GM19025 (cell line): ENCODE measurements around the gene ZBED1.
"Not testable (repeated sequence)": the region's sequence is repeated elsewhere in the genome, so short reads cannot be mapped to it uniquely, and the experiment has no call there.

Source experiments
- ATAC-seq: cut with Tn5 transposase; IDR thresholded peaks from one replicate; pipeline ENCODE4 v1.9.1; 2021; ENCODE audit warnings: mild to moderate bottlenecking, low read depth, moderate library complexity; ENCODE audit not compliant: unreplicated experiment

Gene ZBED1

DNA sequence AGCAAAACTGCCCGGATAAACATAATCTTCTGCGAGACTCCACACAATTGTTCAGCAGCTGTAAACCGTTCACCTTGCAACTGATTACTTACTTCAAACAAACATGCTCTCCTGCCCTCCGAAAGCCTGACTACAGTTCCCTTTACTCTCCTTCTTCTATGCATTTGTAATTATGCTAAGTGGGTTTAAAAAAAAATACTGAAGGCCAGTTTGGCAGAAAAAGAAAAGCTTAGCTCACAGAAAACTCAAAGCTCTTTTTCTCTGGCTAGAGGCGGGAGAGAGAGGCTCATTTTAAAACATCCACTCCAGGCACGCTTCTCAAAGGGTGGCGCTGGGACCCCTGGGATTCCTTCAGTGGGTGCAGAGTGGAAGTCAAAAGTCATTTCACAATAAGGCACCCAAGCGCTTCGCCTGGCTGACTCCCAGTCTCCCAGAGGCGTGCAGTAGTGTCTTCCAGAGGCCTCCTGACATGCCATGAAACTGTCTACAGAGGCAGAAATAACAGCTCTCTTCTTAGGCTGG lies 1.9 kb downstream of the ZBED1 start:
- no peak for ATAC-seq

DNA sequence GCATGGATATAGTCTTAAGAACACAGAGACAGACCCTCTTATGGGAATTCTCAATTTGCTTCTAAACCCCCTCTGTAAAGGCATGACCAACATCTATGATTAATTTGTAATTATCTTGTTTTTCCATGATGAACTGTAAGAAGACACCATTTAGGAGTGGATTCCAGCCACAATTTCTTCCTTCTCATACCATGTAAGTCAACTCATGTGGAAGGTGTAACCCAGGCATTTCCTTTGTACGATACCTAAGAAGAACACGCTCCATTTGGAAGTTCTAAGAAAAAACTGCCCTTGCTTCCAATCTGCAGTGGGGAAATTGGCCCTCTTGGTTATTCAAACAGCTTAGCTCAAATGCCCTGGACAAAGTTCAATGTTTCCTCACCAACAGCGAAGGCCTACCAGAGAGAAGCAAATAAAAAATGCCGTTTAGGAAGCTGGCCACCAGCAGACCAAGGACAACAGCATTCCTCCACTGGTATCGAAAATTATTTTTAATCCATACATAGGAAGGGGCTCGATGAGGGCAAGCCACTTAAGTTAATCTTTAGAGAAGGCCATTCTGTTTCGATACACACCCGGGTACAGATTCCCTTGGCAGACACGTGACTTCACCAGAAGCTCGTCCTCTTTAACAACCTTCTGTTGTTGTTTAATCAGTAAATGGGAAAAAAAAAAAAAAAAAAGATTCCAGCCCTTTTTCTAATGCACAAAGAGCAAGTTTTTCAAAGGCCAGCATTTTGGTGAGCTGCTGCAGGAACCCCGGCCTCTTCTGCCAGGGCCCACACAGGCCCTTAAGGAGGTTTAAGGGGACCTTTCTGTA lies 2.6 kb downstream of the ZBED1 start:
- ATAC-seq: no peak

DNA sequence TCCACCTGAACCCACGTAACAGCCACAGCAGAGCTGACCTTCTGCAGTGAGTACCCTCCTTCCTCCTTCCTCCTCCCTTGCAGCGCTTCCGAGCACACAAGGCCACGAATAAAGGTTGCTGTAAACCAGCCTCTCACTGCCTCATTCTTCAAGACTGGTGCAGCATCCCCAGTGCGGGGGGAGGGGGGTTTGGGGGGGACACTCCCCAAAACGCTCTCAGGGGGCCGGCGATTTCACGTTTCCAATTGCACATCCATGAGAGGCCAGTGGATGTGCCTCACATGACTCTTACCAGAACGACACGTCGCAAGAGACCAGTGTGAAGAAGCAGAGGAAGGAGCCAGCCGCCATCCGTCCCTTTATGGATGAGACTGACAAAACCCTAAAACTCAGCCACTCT lies 5.2 kb downstream of the ZBED1 start:
- no peak for ATAC-seq

DNA sequence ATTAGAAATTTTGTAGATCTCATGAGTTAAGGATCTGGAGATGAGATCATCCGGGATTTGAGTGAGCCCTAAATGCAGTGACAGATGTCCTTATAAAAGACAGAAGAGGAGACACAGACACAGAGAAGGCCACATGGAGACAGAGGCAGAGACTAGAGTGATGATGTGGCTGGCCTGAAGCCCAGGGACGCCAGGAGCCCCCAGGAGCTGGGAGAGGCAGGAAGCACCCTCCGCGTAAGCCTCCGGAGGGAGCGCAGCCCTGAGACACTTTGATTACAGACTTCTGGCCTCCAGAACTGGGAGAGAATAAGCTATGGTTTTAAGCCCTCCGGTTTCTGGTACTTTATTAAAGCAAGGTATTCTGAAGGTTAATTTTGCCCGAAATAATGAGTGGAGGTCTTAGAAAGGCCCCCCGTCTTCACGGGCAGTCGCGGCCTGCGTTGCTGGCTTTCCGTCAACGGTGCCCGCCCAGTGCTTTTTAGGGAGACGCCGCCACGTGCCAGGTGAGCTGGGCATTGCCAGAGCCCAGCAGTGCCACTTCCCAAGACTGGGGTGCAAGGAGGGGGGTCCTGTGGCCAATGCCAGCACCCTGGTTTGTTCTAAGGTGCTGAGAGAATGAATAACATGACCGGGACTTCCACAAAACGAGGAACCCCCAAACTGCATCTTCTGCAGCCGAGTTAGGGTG lies 8.1 kb downstream of the ZBED1 start:
- no peak for ATAC-seq

DNA sequence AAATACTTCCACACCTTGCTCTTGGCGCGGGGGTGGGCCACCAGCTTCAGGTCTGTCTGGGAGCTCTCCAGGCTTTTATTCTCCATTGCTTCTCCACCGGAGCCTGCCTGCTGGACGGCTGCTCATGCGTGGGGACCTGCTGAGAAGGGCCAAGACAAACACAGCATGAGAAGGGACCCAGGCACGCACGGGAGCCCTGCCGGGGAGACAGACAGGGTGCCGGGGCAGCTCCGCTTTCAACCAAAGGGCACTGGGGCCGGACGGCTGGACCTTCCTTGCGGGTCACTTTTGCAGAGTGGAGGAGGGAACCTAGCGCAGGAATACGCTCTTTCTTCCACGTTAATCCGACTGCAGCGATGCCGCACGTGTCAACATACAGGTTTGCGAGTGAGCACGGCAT lies 10.1 kb downstream of the ZBED1 start:
- no peak for ATAC-seq

DNA sequence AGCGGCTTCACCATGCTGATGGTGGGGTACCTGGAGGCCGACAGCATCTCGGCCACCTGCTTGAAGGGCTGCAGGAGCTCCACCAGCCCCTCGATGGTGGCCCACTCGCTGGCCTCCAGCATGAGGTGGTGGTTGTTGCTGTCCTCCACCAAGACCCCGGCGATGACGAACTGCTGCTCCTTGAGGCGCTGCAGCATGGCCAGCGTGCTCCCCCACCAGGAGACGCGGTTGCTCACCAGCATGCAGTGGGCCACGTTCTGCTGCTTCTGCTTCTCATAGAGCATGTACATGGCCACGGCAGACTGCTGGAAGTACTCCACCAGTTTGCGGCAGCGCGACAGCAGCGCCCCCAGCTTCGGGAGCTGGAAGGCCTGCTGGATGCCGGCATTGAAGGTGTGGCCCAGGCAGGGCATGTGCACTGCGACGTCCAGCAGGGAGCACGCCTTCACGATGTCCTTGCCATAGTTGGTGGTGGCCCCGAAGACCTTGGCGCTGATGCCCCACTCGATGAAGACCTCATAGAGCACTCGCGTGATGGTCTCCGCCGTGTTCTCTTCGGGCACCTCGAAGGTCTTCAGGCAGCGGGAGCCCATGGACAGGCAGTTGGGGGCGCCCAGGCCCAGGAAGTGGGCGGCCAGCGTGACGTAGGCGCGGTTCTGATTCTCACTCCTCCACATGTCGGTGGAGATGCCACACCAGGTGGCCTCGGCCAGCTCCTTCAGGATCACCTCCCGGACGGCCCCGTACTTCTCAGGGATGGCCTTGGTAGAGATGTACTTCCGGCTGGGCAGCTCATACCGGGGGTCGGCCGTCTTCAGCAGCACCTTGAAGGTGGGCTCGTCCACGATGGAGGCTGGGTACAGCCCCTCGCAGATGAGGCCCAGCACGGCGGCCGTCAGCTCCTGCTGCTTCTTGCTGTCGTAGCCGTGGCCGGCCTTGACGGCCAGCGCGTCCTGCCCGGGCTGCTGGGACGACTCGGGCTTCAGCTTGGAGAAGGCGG lies 11.0 kb downstream of the ZBED1 start:
- ATAC-seq: no peak

DNA sequence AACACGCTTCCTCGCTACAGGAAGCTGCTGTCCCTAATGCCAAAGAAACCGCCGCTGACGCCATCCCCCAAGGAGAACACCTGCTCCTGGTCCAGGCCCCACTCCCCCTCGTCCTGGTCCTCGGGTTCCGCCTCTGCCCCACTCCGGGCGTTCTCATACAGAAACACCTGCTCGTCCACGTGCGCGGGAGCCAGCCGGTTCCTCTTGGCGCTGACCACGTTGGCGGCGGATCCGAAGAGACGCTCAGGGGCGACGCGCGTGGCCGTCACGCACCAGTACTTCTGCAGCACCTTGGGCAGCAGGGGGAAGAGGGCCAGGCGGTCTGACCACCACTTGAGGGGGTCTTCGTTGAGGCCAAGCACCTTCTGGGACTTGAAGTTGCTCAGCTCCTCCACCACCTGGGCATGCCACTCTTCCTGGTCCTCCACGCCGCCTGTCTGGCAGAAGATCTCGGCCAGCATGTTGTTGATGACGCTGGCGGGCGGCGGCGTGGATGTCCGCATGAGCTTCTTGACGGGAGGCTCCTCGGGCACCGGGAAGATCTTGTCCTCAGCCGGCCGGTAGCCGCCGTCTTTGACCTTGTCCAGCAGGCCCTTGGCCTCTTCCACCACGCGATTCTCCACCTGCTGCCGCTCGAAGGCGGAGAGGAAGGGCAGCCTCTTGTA lies 12.0 kb downstream of the ZBED1 start:
- no peak for ATAC-seq

DNA sequence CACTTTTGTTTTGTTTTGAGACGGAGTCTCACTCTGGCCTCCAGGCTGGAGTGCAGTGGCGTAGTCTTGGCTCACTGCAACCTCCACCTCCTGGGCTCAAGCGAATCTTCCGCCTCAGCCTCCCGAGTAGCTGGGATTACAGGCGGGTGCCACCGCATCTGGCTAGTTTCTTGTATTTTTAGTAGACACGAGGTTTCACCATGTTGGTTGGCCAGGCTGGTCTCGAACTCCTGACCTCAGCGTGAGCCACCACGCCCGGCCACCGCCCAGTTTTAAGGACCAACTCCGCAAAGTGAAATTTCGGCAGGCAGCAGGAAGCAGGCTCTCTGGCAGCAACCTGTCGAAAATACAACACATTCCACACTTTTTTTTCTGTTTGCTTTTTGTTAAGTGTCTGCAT lies 13.4 kb downstream of the ZBED1 start:
- no peak for ATAC-seq

DNA sequence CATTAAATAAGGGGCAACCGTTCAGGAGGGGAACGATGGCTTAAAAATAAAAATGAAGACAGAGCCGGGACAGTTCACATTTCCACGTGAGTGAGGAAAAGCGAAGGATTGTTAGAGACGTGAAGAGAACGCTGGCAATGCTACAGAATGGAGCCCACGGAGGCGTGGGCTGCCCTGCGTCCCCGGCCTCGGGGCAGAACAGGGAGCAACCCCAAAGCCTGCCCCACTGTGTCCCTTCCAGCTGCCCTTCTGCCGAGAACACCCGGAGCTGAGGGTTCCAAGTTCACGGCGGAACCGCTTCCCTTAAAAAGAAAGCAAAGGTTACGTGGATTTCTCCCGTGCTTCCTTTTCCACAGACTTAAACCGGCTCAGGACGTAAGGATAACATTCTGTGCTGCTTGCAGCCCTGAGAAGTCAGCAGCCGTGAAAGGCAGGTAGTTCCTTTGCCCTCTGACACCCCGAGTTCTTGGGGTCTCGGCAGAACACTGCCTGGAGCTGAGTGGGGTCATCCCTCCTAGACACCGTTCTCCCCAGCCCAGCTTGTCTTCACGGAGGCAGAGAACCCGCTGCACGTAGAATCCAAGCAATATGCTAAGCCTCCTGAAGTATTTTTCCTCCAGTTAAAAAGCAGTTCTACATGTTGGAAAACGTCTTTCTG lies 14.2 kb downstream of the ZBED1 start:
- no peak for ATAC-seq

DNA sequence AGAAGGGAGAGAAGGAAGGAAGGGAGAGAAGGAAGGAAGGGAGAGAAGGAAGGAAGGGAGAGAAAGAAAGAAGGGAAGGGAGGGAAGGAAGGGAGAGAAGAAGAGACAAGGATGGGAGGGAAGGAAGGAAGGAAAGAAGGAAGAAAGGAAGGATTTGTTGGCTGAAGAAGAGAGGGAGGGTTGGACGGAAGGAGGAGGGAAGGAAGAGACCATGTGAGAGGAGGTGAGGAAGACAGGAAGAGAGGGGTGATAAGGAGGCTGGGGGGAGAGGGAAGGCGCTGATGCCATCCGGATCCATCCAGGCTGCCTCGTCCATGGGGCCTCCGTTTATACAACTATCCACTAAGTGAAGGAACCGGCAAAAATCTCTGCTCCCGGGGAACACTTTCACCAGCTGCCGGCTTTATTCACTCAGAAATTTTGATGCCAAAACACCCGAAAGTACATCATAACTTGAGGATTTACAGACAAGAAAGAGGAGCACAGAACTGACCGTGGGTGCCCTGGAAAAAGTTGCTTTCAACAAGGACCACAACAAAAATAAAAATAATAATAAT lies 14.9 kb downstream of the ZBED1 start:
- no peak for ATAC-seq

DNA sequence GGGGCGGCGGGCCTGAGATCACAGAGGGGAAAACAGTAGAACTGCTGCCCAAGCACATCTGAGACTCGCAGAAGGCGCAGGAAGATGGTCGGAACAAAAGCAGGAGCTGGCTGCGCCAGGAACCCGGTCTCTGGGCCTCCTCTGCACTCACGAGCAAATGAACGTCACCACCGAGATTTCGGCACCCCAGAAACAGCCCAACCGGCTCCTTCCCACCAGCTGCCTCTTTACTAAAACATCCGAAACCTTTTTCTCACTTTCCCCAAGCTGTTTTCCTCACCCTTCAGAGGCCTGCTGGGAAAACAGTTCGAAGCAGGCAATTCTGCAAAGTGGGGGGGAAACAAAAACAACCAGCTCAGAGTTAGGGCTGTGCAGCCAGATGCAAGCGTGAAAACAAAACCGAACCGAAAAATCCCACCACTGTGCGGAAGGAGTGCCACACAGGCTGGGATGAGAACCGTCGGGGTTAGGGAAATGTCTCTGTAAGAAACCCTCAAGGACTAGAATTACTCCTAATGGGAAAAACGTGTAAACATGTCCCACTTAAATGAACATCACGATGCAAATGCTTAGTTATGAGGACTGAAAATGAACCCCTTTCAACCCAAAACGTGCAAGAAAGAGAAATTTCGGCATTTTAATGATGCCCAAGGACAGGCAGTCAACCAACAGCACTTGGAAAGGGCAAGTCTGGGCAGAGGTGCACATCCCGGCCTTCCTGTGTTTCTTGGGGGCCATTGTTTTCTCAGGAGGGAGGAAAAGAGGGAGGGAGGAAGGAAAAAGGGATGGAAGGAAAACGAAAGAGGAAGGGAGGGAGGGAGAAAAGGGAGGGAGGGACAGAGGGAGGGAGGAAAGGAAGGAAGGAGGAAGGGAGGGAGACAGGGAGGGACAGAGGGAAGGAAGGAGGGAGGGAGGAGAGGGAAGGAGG lies 15.8 kb downstream of the ZBED1 start:
- no peak for ATAC-seq

DNA sequence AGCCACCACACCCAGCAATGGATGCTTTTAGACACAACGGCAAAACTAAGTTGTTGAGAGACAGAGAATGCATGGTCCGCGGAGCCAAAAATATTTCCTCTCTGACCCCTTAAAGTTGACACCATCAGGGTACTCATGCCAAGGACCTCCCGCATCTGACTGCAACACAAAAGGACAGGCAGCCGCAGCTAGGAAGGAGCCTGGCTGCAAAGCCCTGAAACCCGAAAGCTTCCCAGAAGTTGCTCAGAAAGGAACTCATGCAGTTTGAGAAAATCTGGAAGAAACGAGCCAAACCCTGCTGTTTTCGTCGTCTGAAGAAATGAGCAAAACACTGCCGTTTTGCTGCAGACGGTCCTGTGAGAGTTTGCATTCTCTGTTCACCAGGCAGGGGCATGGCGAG lies 16.5 kb downstream of the ZBED1 start:
- no peak for ATAC-seq

DNA sequence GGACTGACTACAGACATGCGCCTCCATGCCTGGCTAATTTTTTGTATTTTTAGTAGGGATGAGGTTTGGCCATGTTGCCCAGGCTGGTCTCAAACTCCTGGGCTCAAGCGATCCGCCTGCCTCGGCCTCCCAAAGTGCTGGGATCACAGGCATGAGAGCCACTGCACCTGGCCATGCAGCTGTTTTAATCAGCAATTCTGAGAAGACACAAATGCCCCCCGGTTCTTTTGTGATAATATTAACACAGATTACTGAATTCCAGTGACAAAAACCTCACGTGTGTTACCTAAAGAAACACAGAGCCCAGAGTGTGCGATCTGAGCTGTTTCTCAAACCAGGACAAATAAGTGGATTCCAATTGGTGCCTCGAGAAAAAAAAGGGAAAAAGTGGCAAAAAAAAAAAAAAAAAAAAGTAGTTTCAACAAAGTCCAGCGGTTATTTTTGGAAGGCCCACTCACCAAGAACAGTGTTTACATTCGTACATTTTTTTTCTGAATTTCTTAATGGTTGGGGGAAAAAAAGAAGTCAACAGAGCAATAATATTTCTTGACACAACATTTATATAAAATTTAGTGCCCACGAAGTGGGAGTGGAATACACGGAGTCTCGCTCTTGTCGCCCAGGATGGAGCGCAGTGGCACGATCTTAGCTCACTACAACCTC lies 17.2 kb downstream of the ZBED1 start:
- ATAC-seq: no peak

DNA sequence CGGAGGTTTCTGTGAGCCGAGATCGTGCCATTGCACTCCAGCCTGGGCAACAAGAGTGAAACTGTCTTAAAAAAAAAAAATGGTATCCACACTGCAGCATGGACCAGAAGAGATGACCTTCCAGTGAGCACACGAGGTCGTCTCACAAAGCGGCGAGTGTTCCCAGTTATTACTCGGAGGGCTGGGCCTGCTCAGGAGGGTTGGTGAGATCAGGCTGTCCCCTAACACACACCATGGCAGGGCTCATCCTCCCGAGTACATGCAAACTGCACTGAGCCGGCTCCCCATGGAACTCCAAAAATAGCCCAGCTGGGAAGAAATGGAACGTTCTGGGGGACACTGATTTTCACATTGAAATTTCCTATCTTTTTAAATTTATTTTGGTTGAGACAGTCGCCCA lies 19.2 kb downstream of the ZBED1 start:
- not testable (repeated sequence) for ATAC-seq

DNA sequence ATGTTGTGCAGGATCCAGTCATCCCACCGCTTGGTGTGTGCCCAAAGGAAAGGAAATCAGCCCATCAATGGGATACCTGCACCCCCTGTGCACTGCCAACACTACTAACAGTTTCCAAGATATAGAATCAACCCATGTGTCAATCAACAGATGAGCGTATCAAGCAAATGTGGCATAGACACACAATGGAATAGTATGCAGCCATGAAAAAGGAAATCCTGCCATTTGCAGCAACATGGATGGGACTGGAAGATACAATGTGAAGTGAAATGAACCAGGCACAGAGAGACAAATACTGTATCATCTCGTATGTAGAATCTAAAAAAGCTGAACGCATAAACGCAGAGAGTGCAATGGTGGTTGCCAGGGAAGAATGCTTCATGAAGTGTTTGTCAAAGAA lies 20.8 kb downstream of the ZBED1 start:
- not testable (repeated sequence) for ATAC-seq

DNA sequence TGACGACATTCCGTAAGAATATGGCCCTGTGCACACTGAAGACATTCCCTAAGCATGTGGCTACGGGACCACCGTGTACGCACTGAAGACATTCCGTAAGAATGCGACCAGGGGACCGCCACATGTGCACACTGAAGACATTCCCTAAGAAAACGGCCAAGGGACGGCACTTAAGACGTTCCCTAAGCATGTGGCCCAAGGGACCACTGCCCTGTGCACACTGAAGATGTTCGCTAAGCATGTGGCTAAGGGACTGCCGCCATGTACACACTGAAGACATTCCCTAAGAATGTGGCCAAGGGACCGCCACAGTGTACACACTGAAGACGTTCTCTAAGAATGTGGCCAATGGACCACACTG lies 21.4 kb downstream of the ZBED1 start:
- ATAC-seq: no peak

DNA sequence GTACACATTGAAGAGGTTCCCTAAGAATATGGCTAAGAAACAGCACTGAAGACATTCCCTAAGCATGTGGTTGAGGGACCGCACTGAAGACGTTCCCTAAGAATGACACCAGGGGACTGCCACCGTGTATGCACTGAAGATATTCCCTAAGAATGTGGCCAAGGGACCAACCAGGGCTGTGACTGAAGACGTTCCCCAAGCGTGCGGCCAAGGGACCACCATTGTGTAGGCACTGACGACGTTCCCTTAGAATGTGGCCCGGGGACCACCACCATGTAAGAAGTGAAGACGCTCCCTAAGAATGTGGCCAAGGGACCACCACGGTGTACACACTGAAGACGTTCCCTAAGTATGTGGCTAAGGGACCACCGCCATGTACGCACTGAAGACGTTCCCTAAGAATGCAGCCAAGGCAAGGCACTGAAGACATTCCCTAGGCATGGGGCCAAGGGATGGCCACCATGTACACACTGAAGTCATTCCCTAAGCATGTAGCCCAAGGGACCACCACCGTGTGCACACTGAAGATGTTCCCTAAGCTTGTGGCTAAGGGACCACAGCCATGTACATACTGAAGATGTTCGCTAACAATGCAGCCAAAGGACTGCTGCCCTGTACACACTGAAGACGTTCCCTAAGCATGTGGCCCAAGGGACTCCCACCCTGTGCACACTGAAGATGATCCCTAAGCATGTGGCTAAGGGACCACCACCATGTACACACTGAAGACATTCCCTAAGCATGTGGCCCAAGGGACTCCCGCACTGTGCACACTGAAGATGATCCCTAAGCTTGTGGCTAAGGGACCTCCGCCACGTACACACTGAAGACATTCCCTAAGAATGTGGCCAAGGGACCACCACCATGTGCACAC lies 22.0 kb downstream of the ZBED1 start:
- no peak for ATAC-seq
